HG03280 (cell line): Measurements from ENCODE around the gene GNA12.

ENCODE experiments used
- ATAC-seq: cut with Tn5 transposase; IDR thresholded peaks from one replicate; pipeline ENCODE4 v1.9.1; 2021; ENCODE audit warnings: mild to moderate bottlenecking, moderate library complexity; ENCODE audit not compliant: unreplicated experiment

The GNA12 gene

GRCh38 chr7:2805213-2805944 is 38.7 kb downstream of the GNA12 start:
- no peak for ATAC-seq

- ATAC-seq: no peak
Observed at GRCh38 chr7:2804227-2804763, 39.8 kb downstream of the GNA12 start.

- ATAC-seq: no peak
Observed at GRCh38 chr7:2803755-2804154, 40.4 kb downstream of the GNA12 start.

GRCh38 chr7:2803342-2803692 is 40.8 kb downstream of the GNA12 start:
- no peak for ATAC-seq

GRCh38 chr7:2802504-2803341 is 41.4 kb downstream of the GNA12 start:
- no peak for ATAC-seq

GRCh38 chr7:2802101-2802500 is 42.0 kb downstream of the GNA12 start:
- no peak for ATAC-seq

GRCh38 chr7:2800931-2801688 is 43.0 kb downstream of the GNA12 start:
- ATAC-seq: no peak

GRCh38 chr7:2800220-2800930 is 43.7 kb downstream of the GNA12 start:
- ATAC-seq: no peak

GRCh38 chr7:2799253-2799652 is 44.9 kb downstream of the GNA12 start:
- ATAC-seq: no peak

GRCh38 chr7:2798669-2799068 is 45.4 kb downstream of the GNA12 start:
- no peak for ATAC-seq

- no peak for ATAC-seq
Observed at GRCh38 chr7:2796358-2797352, 47.5 kb downstream of the GNA12 start.

- no peak for ATAC-seq
Observed at GRCh38 chr7:2795906-2796305, 48.2 kb downstream of the GNA12 start.

GRCh38 chr7:2794836-2795636 is 49.1 kb downstream of the GNA12 start:
- no peak for ATAC-seq

- no peak for ATAC-seq
Observed at GRCh38 chr7:2792856-2793487, 51.1 kb downstream of the GNA12 start.

- ATAC-seq: no peak
Observed at GRCh38 chr7:2792235-2792634, 51.9 kb downstream of the GNA12 start.

- no peak for ATAC-seq
Observed at GRCh38 chr7:2791390-2791789, 52.7 kb downstream of the GNA12 start.

- ATAC-seq: no peak
Observed at GRCh38 chr7:2787251-2787951, 56.7 kb downstream of the GNA12 start.
